Activated CD8-positive, alpha-beta memory T cell treated with anti-CD3 and anti-CD28 coated beads for 1 hour (primary cell): Measurements from ENCODE around the gene FGF11.
"Not testable (repeated sequence)": the region's sequence is repeated elsewhere in the genome, so short reads cannot be mapped to it uniquely, and the experiment has no call there.

Experiments used
- DNase-seq, 2 donors: peaks; one replicate each; pipeline ENCODE4 v3.0.0-alpha.2; 2020; ENCODE audit warnings: low read depth in 1 of 2; ENCODE audit errors: extremely low read depth in 1 of 2

Gene FGF11

DNA sequence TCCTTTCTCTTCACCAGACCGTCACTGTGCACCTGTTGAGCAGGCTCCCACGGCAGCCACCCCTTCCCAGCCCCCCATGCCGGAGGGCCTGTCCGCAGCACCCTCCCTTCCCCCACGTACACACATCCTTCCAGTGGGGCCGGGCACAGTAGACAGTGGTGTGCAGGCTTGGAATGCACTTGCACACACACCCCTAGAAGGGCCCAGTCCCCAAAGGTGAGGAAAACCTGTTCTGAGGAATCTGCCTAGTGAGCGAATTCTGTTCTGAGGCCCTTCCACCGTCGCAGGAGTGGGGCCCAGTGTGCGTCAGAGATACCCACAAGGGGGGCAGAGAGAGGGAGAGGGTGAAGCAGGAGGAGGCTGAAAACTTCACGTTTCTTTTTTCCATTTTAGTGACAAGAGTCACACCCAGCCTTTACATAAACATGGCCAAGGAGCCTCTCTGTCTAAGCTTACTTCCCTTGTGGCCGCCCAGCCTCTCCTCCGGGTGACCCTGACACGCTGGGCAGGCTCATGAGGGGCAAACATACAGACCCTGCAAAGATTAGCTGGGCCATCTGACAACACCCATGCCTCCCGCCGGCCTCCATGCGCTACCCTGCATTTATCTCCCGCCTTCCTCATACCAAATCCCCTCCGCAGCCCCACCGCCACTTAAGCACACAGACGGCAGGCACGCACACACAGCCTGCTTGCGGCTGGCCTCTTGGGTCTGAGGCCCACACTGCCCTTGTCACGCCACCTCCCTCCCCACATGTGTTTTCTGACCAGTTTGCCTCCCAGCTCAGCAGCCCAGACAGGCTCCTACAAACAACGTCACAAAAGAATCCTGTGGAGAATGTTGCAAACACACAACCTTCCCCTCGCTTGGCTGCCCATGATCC lies 38.3 kb downstream of the FGF11 start:
- DNase-seq = peak in 1 of 2 donors; percentile 42

DNA sequence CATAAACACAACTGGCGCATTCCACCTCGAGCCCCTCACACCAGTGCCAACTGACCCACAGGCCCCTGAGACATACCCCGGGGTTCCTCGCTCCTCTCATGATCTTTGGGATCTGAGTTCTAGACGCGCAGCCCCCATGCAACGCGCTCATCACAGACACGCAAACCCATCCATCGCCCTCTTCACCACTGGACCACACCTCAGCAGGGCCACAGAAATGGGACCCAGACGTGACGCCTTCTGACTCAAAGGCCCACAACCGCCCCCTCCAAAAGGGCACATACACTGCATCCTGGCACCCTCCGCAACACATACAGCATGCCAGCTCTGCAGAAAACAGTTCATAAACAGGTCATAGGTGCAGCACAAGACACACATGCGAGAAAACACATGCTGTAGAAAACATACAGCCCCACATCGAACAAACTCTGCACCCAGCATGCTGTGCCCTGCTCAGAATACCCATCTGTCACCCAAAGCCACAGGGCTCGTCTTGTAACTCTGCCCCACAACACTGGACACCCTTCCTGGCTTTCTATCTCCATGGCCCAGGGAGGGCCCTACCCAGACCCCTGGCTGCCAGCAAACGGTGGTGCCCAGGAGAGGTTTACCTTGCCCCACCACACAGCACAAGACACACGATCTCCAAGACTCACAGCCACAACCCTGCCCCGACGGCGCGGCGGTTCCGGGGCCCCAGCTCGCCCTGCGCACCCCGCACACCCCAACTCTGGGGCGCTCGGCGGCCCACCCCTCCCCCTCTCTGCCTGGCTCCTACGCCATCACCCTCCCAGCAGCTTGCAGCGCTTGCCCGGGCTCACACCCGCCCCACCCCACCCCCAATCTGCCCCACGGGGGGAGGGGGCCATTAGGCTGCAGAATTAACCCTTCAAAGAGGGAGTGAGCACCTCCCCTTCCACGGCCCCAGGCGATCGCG lies 39.2 kb downstream of the FGF11 start:
- peak; percentile 51 for DNase-seq

DNA sequence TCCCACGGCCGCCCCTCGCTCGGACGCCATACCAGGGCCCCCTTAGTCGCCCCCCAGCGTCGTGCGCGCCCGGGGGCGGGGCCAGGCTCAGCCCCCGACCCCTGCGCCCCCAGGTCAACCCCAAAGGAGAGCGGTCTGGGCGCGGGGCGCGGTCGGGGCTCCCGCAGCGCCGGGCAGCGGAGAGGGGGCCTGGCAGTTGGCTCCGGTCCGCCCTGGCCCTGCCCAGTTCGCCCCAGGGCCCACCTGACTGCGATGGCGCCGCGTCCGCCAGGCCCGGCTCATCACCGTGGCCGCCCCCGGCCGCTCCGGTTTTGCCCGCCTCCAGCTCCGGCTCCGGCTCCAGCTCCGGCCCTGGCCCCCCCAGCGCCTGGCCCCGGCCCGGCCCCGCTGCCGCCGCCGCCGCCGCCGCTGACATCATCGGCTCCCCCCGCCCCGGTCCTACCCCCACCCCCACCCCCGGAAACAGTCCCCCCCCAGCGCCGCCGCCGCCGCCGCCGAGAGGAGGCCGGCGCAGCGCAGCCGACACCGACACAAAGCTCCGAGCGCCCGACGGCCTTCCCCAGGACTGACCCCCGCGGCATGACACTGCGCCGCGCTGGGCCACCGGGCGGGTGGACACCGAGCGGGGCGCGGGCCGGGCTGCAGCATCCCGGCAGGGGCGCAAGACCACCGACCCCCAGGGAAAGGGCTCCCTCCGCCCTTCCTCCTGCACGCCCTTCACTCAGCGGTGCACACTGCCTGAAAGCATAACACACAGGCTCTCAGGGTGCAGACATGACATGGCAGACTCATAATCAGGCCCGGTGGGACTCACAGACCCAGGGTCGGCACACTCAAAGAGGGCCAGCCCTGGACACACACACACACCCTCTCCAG lies 40.1 kb downstream of the FGF11 start, which contains the start of gene ZBTB4:
ZBTB4 (minus strand) TSS at position 419 of the 876 bp plus-strand sequence. CDS start 12,830 bp downstream, outside the sequence.
- peak in 1 of 2 donors; percentile 65 for DNase-seq

DNA sequence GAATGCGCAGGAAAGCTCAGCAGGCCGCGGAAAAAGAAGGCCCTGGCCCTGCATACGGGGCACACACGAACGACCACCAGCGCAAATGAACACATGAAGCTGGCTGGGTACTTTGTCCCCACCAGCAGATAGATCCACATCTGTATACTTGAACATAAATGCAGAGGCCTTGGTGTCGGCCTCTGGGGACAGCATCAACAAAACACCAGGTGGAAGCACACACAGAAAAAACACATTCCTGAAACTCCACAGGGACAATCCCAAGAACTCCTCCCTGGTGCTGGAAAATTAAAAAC lies 40.7 kb downstream of the FGF11 start:
- no peak for DNase-seq

DNA sequence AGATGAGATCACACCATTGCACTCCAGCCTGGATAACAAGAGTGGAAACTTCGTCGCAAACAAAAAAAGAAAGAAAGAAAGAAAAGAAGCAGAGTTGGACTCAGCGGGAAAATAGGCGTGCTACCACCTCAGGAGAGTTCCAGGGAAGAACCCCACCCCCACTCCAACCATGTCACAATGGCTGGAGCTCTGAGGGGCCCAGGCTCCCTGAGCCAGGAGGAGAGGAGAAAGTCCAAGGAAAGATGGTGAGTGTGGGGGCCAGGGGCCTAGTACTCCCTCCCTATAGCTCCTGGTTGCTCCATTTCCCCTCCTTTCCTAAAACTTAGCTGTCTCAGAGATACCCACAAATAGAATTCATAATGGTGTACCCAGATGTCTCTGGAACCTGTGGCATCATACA lies 42.0 kb downstream of the FGF11 start, which contains the start of gene SLC35G6:
SLC35G6 (plus strand) TSS at position 172 of the 400 bp plus-strand sequence; CDS start at position 243, 71 bp downstream.
- DNase-seq = not testable (repeated sequence)

DNA sequence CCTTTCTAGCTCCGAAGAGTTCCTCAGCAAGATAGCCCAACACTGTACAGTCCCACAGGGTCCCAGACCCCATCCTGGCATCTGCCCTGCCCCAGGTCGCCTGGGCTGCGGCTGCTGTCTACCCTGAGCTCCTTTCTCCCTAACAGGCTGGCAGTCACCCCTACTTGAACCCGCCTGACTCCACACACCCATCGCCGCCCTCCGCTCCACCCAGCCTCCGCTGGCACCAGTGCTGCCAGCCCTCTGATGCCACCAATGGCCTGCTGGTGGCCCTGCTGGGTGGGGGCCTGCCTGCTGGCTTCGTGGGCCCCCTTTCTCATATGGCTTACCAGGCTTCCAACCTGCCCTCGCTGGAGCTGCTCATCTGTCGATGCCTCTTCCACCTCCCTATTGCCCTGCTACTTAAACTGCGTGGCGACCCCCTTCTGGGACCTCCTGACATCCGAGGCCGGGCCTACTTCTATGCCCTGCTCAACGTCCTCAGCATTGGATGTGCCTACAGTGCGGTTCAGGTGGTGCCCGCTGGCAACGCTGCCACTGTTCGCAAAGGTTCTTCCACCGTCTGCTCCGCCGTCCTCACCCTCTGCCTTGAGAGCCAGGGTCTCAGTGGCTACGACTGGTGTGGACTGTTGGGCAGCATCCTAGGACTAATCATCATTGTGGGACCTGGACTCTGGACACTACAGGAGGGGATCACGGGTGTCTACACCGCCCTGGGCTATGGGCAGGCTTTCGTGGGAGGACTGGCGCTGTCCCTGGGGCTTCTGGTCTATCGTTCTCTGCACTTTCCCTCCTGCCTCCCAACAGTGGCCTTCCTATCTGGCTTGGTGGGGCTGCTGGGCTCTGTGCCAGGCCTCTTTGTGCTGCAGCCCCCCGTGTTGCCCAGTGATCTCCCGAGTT lies 42.8 kb downstream of the FGF11 start:
- DNase-seq = not testable (repeated sequence)

DNA sequence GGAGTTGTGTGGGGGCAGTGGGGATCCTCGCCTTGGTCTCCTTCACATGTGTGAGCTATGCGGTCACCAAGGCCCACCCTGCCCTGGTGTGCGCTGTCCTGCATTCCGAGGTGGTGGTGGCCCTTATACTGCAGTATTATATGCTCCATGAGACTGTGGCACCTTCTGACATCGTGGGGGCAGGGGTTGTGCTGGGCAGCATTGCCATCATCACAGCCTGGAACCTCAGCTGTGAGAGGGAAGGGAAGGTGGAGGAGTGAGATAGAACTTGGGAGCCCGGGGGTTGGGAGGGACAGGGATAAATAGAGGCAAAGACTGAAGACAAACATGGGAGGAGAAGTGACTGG lies 43.4 kb downstream of the FGF11 start:
- not testable (repeated sequence) for DNase-seq

DNA sequence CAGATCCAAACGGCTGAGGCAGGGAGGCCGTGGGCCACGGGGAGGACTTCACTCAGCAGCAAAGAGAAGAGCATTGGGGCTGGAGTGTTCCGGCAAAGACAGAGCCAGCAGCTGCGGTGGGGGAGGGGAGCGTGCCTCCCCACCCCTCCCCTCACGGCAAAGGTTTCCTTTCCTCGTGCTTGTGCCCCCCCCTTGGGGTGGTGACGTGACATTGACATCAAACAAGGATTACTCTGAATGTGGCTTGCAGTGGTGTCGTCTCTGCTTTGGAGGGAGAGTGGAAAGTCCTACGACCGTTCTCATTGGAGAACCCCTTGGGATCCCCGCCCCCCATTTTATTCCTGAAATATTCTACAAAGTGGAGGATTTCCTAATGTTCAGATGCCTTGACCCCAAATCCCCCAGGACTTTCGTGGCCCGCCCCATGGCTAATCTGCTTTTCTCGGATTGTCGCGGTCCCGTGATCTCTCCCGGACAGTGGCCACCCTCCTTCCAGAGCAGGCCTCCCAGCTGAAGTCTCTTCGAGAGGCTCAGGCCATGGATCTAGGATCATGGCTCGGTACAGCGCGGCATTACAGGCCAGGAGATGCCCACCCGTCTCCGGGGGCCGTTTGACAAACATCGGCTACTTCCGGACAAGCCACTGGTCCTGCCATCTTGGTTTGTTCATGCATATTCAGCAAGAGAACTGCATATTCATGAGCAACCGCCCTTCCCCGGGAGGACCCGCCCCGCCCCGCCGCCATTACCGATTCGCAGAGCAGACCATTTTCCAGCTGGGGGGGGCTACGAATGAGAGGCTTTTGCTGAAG lies 44.1 kb downstream of the FGF11 start:
- peak; percentile 87 to 92 for DNase-seq

DNA sequence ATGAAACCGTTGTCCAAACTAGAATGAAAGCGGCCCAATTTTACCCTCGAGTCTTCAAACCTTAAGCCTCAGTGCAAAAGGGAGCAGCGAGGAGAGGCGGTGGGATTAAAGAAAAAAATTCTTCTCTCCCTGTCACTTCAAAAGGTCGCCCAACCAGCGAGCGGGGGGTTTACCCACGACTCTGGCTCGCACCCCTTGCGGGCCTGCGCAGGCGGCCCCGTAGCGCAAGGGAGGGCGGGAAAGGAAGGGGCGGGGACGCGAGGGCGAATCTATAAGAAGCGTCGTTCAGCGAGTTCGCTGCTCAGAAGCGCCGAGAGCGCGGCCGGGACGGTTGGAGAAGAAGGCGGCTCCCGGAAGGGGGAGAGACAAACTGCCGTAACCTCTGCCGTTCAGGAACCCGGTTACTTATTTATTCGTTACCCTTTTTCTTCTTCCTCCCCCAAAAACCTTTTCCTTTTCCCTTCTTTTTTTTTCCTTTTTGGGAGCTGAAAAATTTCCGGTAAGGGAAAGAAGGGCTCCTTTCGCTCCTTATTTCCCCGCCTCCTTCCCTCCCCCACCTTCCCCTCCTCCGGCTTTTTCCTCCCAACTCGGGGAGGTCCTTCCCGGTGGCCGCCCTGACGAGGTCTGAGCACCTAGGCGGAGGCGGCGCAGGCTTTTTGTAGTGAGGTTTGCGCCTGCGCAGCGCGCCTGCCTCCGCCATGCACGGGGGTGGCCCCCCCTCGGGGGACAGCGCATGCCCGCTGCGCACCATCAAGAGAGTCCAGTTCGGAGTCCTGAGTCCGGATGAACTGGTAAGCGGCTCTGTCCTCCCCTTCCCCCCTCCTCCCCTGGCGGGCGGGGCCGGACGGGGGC lies 45.0 kb downstream of the FGF11 start, which contains the start of gene POLR2A:
POLR2A (plus strand) TSS at position 300 of the 852 bp plus-strand sequence.
- DNase-seq = peak; percentile 94 to 97

DNA sequence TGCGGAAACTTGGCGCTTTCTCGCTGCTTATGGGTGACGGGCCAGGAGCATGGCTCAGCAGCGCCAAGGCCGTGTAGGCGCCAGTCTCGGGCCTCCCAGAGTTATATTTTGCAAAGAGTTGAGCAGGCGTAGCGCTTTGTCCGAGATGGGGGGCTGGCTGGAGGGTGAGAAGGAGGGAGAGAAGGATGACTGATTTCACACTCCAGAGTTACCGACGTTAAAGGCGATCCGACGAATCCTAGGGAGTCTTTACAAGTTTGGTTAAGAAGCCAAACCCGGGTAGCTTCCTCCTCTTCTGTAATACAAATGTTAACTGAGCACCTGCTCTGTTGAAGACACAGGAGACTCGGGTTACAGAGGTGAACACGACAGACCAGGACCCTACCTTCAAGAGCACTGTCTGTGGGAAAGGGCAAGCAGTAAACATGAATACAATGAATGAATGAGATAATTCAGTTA lies 45.6 kb downstream of the FGF11 start:
- DNase-seq = no peak

DNA sequence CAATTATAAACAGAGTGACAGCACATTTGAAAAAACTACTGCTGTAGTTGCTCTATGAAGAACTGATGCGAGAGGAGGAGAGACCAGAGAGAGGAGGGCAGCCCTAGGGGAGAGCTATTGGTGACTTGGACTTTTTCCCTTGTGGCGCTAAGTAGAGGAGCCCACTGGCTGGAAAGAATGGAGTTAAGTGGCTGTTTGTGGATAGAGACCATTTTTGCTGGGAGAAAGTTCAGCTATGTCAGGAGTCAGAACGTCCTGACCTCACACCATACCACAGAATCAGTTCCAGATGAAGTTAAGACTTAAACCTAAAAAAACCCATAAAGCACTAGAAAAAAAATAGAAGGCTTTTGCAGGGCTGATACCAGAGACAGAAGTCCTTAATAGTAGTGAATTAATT lies 46.9 kb downstream of the FGF11 start:
- DNase-seq = no peak

DNA sequence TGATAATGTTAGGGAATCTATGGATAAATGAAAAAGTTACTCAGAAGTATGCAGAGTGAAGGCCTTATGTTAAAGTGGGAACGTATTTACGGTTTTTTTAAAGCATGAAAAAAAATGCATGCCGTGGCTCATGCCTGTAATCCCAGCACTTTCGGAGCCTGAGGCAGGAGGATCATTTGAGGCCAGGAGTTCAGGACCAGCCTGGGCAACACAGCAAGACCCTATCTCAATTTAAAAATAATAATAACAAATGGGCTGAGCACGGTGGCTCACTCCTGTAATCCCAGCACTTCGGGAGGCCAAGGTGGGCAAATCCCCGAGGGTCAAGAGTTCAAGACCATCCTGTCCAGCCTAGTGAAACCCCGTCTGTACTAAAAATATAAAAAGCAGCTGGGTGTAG lies 50.8 kb downstream of the FGF11 start:
- DNase-seq = no peak

DNA sequence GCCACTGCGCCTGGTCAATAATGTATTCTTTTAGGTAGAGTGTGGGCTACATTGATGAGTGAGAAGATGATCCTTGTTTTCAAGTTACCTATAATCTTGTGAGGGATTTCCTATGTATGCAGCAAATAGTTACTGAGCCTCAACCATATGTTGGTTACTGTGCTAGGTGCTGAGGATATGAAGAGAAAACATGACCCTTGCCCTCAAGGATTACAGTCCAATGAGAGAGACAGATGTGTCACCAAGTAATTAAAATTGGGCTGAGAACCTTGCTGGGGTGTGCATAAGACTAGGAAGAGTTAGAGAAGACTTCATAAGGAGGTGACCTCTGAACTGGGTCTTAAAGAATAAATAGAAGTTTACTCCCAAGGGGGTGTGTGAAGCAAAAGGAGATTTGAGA lies 52.3 kb downstream of the FGF11 start:
- no peak for DNase-seq

DNA sequence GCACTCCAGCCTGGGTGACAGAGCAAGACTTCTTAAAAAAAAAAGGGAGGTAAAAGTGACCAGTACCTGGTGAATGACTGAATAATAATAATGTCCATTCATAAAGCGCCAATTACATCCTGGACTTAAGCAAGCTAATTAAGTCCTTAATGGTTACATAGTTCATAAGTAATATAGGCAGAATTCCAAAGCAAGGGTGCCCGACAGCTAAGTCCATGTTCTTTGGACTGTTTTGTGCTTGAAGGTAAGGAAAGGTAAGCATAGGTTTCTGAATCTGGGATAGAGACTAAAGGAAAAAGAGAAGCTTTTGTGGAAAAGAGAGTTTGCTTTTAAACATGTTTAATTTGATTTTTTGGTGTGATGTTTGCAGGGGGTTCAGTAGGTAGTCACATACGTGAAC lies 54.6 kb downstream of the FGF11 start:
- DNase-seq = no peak
